Vein endothelial cell (primary cell): ENCODE results near the gene ZNF883. TPM values are rescaled to one million over a fixed set of nuclear protein-coding genes. Genes with fewer than 3 reads are reported as not detected.

ENCODE experiments used
- total RNA-seq: library from RNA; depleted of rRNA; stranded (reverse); fragments of >200 nt; gene quantifications from 2 replicates; pipeline ENCODE4 v1.2.3, GENCODE V29; 2012

ZNF883 gene
- 0.48 and 0.65 TPM in 2 replicates for total RNA-seq

DNA sequence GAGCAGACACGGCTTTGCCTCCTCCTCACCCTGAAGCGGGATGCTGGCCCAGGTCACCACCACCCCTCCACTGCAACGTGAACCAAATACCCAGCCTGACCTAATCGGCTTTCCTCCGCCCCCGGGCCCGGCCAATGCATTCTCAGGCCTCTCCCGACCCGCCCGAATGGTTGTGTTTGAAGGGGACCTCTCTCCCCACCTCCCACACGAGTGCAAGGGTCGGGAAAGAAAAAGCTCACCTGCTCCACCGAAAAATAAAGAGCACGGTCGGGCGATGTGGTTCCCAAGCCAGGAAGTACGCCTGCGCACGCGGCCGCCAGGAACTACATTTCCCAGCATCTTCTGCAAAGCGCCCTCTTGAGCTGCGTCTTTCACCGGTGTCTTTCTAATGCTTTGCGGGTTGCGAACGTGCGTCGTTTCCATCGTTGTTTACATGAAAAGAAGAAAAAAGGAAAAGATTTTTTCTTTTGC, at the start of gene ZNF883:
ZNF883 (minus strand) TSS at position 282 of the 471 bp plus-strand sequence.

DNA sequence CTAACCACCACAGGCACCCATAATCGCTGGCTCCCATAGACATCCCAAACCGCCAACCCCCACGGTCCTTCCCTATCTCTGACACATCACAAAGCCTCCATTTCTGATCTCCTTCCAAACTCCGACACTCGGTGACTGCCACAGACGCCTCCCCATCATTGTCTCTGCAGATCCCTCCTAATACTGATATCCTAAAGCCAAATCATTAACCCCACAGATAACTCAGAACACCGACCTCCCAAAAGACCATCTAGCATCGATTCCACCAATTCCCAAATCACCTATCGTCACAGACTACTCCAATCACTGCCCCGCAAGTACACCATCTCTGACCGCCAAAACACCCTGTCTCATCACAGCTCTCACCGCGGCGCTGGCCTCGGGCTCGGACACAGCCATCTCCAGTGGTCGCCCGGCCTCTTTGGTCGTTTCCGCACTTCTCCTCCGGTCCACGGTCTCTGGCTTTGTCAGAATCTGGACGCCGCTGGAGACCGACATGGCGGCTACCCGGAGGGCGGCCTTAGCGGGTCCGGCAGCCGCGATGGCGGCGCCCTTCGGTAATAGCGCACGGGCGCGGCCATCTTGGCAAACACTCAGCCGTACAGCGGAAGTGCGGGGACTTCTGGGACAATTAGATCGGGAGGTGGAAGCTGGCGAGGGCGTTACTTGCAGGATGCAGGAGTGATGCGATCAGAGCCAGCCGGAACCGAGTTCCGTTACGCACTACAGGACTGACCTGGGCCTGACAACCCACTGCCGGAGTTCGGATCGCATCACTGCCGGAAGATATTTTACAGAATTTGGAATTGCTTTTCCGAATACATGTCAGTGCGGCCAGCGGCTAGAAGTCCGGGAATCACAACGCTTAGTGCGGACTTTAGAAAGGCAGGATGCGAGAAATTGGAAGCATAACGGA, 44.5 kb upstream of the ZNF883 start, which contains the start of gene ZFP37:
ZFP37 (minus strand) TSS at position 534 of the 916 bp plus-strand sequence; CDS start at position 498, 36 bp downstream.

Other genes with a start within 250 kb of the ZNF883 start
- gene SLC46A2, start 121.3 kb downstream of the ZNF883 start, total RNA-seq = not detected in 2 replicates
- 1.1 and 1.3 TPM in 2 replicates for gene ZFP37, start 44.5 kb upstream of the ZNF883 start, total RNA-seq
- 5.6 and 6.6 TPM in 2 replicates for gene SLC31A2, start 138.8 kb upstream of the ZNF883 start, total RNA-seq
- 24.2 and 28.8 TPM in 2 replicates for gene FKBP15, start 209.1 kb upstream of the ZNF883 start, total RNA-seq
- 18.0 TPM in 2 replicates for gene SLC31A1, start 209.4 kb upstream of the ZNF883 start, total RNA-seq